Right lung (tissue), 5 donors: Measurements from ENCODE around the gene CTPS2. TPM values are rescaled to one million over a fixed set of nuclear protein-coding genes. Genes with fewer than 3 reads are reported as not detected.

Experiments
- DNase-seq, 2 donors: peaks; one replicate each; pipeline ENCODE4 v3.0.0-alpha.2; 2013
- polyA plus RNA-seq, 5 donors: library from polyadenylated mRNA; unstranded; fragments of 120-200 nt; gene quantifications; one replicate each; pipeline versions ENCODE4 v1.2.1 to v1.2.3, GENCODE V29; 2013; ENCODE audit warnings: inconsistent platforms in 1 of 5, low replicate concordance in 1 of 5; ENCODE audit not compliant: insufficient read length in 5 of 5, insufficient read depth in 1 of 5

CTPS2 gene
- polyA plus RNA-seq, 5 donors = 37.6 to 57.1 (median 47.0) TPM

DNA sequence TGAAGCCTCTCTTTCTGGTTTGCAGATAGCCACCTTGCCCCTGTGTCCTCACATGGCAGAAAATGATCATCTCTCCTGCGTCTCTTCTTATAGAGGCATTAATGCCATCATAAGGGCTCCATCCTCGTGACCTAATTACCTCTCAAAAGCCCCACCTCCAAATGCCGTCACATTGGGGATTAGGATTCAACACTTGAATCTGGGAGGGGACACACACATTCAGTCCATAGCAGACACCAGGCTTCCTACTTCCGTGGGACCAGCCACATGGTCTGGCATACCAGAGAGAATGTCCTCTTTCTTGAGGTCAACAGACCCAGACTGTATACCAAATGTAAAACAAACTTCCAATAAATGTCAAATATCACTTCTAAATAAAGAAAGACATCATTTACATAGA, 144.8 kb downstream of the CTPS2 start:
- DNase-seq = no peak

DNA sequence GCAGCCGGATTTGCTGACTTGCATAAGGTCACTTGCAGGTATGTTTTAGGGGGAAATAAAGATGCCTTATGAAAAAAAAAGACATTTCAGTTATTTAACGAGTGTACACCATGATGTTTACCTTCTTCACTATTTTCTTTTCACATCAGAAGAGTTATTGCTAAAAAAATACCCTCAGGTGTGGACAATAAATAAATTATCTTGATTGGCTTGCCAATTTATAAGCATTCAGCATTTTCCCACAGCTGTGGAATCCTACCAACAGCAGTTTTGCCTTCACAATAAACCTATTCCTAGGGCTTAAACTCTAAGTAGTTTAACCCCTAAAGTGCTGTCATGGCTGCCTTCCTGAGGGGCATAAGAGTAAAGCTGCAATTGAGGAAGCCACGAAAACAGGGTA, 145.9 kb downstream of the CTPS2 start:
- DNase-seq = no peak

DNA sequence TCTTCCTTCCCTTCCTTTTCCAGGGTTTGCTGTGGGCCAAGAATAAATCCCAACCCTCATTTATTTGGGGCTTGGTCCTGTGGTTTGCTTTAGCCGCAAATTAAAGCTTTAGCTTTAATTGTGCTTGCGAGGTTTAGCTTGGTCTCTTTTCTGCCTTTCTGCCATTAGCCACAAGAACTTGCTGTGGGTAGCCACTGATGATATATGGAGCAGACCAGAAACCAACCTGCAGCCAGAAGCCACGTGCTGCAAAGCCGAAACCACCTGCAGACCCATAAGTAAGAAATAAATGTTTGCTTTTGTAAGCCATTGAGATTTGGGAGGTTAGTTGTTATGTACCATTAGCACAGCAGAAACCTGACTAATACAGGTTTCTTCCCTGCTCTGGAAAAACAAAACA, 152.3 kb downstream of the CTPS2 start:
- DNase-seq = no peak

DNA sequence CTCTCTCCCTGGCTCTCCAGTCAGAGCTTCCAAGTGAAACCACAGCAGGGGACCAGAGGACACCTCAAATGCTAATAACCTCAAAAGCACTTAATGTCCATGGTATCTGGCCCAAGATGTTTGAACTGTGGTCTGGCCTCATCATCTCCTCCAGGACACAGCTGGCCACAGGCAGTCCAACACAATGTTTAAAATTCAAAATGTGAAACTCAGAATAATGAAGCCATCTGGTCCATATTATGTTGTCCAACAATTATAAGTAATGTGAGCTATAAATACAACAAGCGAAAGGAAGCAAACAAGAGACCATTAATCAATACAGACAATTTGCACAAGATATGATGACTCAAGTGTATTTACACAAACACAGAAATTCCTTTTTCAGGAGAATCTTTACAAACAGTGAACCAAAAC, 153.3 kb downstream of the CTPS2 start:
- no peak for DNase-seq

- no peak for DNase-seq
These were observed 154.0 kb downstream of the CTPS2 start for GRCh38 chrX:16558489-16558888.

DNA sequence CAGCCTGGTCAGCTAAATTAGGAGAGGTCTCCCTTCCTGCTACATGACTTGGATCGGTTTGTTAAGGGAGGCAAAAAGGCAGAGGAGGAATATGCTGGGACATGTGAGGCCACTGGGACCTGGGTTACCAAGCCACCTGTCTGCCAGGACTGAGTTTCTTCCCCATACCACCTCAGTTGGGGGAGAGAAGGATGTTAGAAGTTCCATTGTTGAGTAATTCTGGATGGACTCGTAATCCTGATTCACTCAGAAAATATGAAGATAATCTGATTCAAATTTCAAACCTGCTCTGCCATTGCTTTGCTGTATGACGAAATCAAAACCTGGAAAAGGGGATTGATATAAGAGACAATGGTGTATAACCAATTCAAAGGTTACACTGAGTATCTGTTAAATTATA, 159.9 kb downstream of the CTPS2 start:
- DNase-seq = no peak

DNA sequence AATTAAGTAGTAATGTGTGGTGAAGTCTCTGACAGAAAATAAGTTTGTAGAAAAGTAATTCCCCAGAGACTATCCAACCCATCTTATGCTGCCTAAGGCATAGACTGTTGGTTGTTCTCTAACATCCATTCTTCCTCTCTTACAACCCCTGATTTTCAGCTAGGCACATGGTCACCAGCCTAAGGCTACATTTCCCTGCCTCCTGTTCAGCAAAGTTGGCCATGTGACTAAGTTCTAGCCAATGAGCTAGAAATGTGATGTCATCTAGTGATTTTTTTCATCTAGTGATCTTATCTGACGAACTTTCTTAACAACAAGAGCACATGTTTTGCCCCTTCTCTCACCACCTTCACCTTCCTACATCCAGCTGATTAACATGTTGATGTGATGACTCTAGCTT, 164.8 kb downstream of the CTPS2 start:
- DNase-seq = no peak

DNA sequence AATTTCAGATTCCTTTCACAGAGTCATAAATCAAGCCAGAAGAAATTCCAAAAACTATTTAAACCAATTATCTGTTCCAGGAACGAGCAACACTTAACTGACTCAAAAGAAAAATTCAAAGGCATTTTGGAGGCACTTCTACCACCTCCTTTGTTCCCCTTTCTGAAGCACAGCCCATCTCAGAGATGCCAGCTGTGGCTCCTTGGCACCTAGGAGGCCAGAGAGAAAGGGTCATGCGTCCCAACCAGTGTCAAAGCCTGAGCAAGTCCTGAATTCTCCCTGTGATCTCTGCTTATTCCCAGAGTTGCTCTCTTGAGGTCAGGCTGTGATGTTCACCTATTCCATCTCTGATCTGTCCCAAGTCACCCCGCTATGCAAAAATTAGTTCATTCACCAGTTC, 167.5 kb downstream of the CTPS2 start:
- no peak for DNase-seq

Other genes starting within 250 kb of the CTPS2 start
- not detected for gene S100G, start 62.5 kb downstream of the CTPS2 start, polyA plus RNA-seq
- 10 to 100 TPM; 18.7 to 23.4 (median 21.8) TPM for gene SYAP1, start 6.9 kb upstream of the CTPS2 start, polyA plus RNA-seq
- gene TXLNG, start 73.8 kb upstream of the CTPS2 start, polyA plus RNA-seq = 10 to 100 TPM; 13.5 to 17.6 (median 16.1) TPM
- 100 to 1,000 TPM; 166 to 283 (median 266) TPM for gene RBBP7, start 157.7 kb upstream of the CTPS2 start, polyA plus RNA-seq
- gene REPS2, start 234.0 kb upstream of the CTPS2 start, polyA plus RNA-seq = 10 to 100 TPM in 4 of 5 donors, 1 to 10 TPM in 1; 9.9 to 14.8 (median 14.0) TPM